Suprapubic skin (tissue), 4 donors: Measurements from ENCODE around the gene HLA-DQA2. TPM values are rescaled to one million over a fixed set of nuclear protein-coding genes. Genes with fewer than 3 reads are reported as not detected.
A peak's percentile ranks its signal among the peaks of the same experiment; 100 is the strongest.
"Not testable (repeated sequence)": the region's sequence is repeated elsewhere in the genome, so short reads cannot be mapped to it uniquely, and the experiment has no call there.

Experiments
- DNase-seq, 2 donors: peaks; one replicate each; pipeline ENCODE4 v3.0.0-alpha.2; 2019; ENCODE audit warnings: low spot score in 2 of 2
- H3K27ac ChIP-seq: fragments of 200-600 bp; sonication (generic); one replicate; pipeline ENCODE4 v1.5.1; 2019
- H3K27me3 ChIP-seq: fragments of 200-600 bp; sonication (generic); one replicate; pipeline ENCODE4 v1.5.1; 2019
- H3K36me3 ChIP-seq: fragments of 200-600 bp; sonication (generic); one replicate; pipeline ENCODE4 v1.5.1; 2019
- H3K4me1 ChIP-seq: fragments of 200-600 bp; sonication (generic); one replicate; pipeline ENCODE4 v1.5.1; 2019
- H3K4me3 ChIP-seq: fragments of 200-600 bp; sonication (generic); one replicate; pipeline ENCODE4 v1.5.1; 2019; ENCODE audit warnings: mild to moderate bottlenecking
- H3K9me3 ChIP-seq: fragments of 200-600 bp; sonication (generic); one replicate; pipeline ENCODE4 v1.5.1; 2019
- EP300 ChIP-seq: sonication (generic); formaldehyde crosslinking; IDR thresholded peaks from one replicate; pipeline ENCODE4 v1.6.1; 2017; ENCODE audit warnings: antibody characterized with exemption
- POLR2A ChIP-seq, 2 donors: fragments of 450-650 bp; IDR thresholded peaks; one replicate each; pipeline ENCODE4 v1.6.1; 2017; ENCODE audit warnings: antibody characterized with exemption in 2 of 2, mild to moderate bottlenecking in 2 of 2, moderate library complexity in 2 of 2
- POLR2AphosphoS5 ChIP-seq, 3 donors: sonication (generic); formaldehyde crosslinking; IDR thresholded peaks; one replicate each; pipeline ENCODE4 v1.6.1; 2017; ENCODE audit warnings: antibody characterized with exemption in 3 of 3
- WGBS: methylation state at CpG from one replicate; pipeline ENCODE4 v1.1.5; 2018; 5-methylcytosine and 5-hydroxymethylcytosine counted together
- total RNA-seq, 4 donors: library from RNA; depleted of rRNA; stranded (reverse); fragments of >200 nt; gene quantifications; one replicate each; pipeline ENCODE4 v1.1.0, GENCODE V29; 2016
- TF ChIP-seq, protein P1 (sequence below), 2 donors: fragments of 200-600 bp in 1 of 2; fragments of 450-650 bp in 1 of 2; sonication (generic) in 1 of 2; IDR thresholded peaks; one replicate each; pipeline ENCODE4 v1.5.1; 2016 to 2019; ENCODE audit warnings: antibody characterized with exemption in 2 of 2, mild to moderate bottlenecking in 1 of 2, moderate library complexity in 1 of 2

HLA-DQA2 gene
- total RNA-seq: 10 to 100 TPM in 1 of 4 donors, 1 to 10 TPM in 3; 2.8 to 12.5 (median 5.5) TPM

DNA sequence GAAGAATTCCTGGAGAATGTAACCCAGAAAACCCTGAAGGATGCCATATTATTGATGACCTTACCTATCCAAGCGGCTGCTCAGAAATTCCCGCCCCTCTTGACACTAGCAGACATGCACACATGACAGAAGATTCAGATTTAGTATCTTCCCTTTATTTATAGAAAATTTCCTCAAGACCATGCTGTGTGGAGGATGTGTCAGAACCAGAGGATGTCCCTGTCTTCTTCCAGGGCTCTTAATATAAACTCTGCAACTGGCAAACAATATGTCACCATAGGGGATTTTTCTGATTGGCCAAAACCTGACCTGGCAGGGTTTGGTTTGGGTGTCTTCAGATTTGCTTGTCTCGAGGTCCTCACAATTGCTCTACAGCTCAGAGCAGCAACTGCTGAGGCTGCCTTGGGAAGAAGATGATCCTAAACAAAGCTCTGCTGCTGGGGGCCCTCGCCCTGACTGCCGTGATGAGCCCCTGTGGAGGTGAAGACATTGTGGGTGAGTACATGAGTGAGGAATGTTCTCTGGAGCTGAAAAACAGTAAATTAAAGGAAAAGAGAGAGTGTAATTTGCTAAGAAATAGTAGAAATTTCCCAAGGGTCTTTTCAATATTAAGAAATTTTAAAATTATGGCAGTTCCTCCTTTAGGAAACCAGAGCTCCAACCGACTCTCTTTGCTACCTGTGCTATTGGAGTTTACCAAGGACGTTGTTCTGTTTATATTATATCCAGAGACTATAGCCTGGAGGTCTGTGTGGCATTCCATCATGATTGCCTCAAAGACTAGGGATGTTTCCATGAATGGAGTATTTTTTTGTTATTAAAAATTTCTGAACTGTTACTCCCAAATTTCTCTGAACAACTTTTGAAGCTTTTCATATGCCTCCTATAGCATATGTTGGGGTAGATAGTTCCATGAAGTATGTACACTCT is at the start of gene HLA-DQA2:
TSS of gene HLA-DQA2 (plus strand) at position 361 of the 930 bp plus-strand sequence. CDS start at position 414, 53 bp downstream.
- no peaks in the 10 kb centered on the region for H3K4me1 ChIP-seq
- no peaks in the 10 kb centered on the region for H3K36me3 ChIP-seq
- 67% methylated on average over 7 of the region's 7 CpGs for WGBS
- no peaks in the 10 kb centered on the region for H3K9me3 ChIP-seq
- H3K4me3 ChIP-seq: no peak within 1 kb of the TSS
- no peak for DNase-seq
- TF ChIP-seq POLR2A (IDR thresholded peaks at IDR 0.05): no peak
- H3K27ac ChIP-seq: no peak within 1 kb of the TSS
- H3K27me3 ChIP-seq: peaks cover 27% of the 10 kb centered on the region

DNA sequence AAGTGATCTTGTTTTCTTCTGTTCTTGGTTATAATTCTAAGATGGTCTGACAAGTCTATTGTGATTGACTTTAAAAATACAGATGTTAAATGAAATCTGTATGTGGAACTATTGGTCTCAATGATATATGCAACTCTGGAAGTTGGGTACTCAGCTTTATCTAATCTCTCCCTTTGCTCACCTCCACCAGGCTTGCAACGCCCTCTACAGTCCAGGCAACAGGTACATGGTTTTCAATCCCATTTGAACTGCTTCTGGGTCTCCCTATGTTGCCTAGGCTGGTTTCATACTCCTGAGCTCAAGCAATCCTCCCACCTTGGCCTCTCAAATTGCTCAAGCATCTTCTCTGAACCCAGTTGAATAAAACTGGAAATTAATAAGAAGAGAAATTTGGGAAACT is 49.2 kb upstream of the HLA-DQA2 start:
- Histone ChIP-seq H3K36me3 (no peaks in the 10 kb centered on the region), H3K4me3 (no peak overlapping the region), H3K4me1 (no peaks in the 10 kb centered on the region), H3K9me3 (no peaks in the 10 kb centered on the region), H3K27me3 (peaks cover 27% of the 10 kb centered on the region), H3K27ac (no peak overlapping the region)
- no peak for TF ChIP-seq EP300
- TF ChIP-seq, protein P1, sequence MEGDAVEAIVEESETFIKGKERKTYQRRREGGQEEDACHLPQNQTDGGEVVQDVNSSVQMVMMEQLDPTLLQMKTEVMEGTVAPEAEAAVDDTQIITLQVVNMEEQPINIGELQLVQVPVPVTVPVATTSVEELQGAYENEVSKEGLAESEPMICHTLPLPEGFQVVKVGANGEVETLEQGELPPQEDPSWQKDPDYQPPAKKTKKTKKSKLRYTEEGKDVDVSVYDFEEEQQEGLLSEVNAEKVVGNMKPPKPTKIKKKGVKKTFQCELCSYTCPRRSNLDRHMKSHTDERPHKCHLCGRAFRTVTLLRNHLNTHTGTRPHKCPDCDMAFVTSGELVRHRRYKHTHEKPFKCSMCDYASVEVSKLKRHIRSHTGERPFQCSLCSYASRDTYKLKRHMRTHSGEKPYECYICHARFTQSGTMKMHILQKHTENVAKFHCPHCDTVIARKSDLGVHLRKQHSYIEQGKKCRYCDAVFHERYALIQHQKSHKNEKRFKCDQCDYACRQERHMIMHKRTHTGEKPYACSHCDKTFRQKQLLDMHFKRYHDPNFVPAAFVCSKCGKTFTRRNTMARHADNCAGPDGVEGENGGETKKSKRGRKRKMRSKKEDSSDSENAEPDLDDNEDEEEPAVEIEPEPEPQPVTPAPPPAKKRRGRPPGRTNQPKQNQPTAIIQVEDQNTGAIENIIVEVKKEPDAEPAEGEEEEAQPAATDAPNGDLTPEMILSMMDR (IDR thresholded peaks at IDR 0.05): peak in 1 of 2 donors; percentile 30
- no peak for TF ChIP-seq POLR2A (IDR thresholded peaks at IDR 0.05)
- no peak for TF ChIP-seq POLR2AphosphoS5 (IDR thresholded peaks at IDR 0.05)
- no peak for DNase-seq
- WGBS: 0% methylated on average over 1 of the region's 1 CpG

DNA sequence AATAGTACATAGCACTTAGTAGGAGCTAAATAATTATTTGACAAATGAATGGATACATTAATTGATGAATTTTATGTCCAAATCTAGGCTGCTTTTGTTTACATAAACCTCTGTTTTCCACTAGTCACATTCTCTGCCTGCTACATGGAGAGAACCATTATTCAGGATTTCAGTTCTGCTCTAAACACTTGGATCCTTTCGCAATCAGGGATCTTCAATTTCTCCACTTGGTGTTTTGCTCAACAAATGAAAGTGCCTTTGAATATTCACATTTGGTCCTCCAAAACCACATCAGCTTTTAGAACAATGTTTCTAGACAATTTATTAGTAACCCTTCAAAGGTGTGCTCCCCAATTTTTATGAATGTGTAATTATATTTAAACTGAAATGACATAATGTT is 44.2 kb upstream of the HLA-DQA2 start:
- Histone ChIP-seq H3K27ac (no peak overlapping the region), H3K36me3 (no peaks in the 10 kb centered on the region), H3K4me3 (no peak overlapping the region), H3K27me3 (peaks cover 49% of the 10 kb centered on the region), H3K4me1 (peaks cover 5% of the 10 kb centered on the region), H3K9me3 (no peaks in the 10 kb centered on the region)
- DNase-seq: no peak
- TF ChIP-seq POLR2A (IDR thresholded peaks at IDR 0.05): no peak
- no peak for TF ChIP-seq EP300
- TF ChIP-seq, protein P1 (IDR thresholded peaks at IDR 0.05): no peak
- no peak for TF ChIP-seq POLR2AphosphoS5 (IDR thresholded peaks at IDR 0.05)
- WGBS: 93% methylated on average over 1 of the region's 1 CpG

DNA sequence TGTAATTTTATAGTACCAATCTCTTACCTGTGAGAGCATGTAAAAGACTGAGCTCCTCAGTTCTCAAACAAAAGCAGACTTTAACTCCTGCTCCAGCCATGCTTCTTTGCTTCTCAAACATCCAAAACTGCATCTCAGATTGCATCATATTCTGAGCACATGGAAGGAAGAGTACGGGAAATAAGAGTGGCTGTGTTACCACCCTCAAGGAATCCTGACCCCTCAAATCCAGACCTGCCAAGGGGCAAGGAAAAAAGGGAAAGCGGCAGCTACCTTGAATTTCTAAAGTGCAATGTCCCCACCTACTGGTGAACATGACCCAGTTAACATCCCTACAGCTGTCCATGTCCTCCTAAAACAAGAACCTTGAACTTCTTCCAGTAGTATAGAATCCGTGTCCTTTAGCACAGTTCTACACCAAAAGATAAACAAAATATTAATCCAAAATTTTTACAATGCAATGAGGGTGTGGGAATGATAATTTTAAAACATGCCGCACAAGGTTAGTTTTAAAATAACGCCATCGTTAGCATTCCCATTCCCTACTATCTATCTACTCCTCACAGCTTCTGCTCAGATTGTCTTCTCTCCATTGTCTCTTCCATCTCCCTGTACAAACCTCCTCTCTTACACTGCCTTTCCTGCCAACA is 40.7 kb upstream of the HLA-DQA2 start:
- WGBS: 20% methylated on average over 6 of the region's 6 CpGs
- no peak for TF ChIP-seq POLR2AphosphoS5 (IDR thresholded peaks at IDR 0.05)
- TF ChIP-seq, protein P1 (IDR thresholded peaks at IDR 0.05): peak; percentile 47 to 62
- H3K4me3 ChIP-seq: no peak overlapping the region
- H3K4me1 ChIP-seq: peaks cover 5% of the 10 kb centered on the region
- no peaks in the 10 kb centered on the region for H3K9me3 ChIP-seq
- no peaks in the 10 kb centered on the region for H3K36me3 ChIP-seq
- no peak overlapping the region for H3K27ac ChIP-seq
- peaks cover 44% of the 10 kb centered on the region for H3K27me3 ChIP-seq
- no peak for DNase-seq

DNA sequence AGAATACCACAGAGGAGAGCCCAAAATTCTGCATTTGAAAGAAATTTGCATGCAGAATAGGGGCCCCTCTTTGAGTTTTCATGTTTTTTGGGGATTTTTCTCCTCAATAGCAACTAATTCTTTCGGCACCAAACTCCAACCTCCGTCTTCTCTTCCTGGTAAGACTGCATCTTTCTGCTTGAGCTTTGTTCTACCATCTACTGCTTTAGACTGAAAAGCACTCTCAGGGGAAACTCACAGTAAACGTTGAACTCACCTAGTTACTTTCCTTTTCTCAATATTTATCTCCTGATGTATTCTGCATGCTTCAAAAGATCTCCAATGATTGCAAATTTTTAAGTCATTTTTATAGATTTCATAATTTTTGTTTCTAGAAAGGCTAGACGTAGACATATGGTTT is 37.8 kb upstream of the HLA-DQA2 start:
- Histone ChIP-seq H3K27ac (no peak overlapping the region), H3K36me3 (no peaks in the 10 kb centered on the region), H3K4me1 (peaks cover 5% of the 10 kb centered on the region), H3K4me3 (no peak overlapping the region), H3K9me3 (no peaks in the 10 kb centered on the region), H3K27me3 (peaks cover 20% of the 10 kb centered on the region)
- no peak for DNase-seq
- 30% methylated on average over 4 of the region's 4 CpGs for WGBS
- TF ChIP-seq EP300 (no peak), POLR2AphosphoS5 (IDR thresholded peaks at IDR 0.05) (no peak), POLR2A (IDR thresholded peaks at IDR 0.05) (no peak)
- TF ChIP-seq, protein P1 (IDR thresholded peaks at IDR 0.05): no peak

DNA sequence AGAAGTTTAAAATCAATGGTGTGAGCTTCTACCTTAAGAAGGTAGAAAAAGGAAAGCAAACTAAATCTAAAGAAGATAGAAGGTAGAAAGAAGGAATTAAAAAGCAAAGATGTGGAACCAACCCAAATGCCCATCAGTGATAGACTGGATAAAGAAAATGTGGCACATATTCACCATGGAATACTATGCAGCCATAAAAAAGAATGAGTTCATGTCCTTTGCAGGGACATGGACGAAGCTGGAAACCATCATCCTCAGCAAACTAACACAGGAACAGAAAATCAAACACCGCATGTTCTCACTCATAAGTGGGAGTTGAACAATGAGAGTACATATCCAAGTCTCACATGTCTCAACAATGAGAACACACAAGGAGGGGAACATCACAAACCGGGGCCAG is 36.0 kb upstream of the HLA-DQA2 start:
- DNase-seq, H3K4me1 ChIP-seq, H3K4me3 ChIP-seq, H3K27ac ChIP-seq, H3K36me3 ChIP-seq, H3K9me3 ChIP-seq: not testable (repeated sequence)
- WGBS: 61% methylated on average over 3 of the region's 3 CpGs
- peaks cover 16% of the 10 kb centered on the region for H3K27me3 ChIP-seq
